Suprapubic skin (tissue), 4 donors: ENCODE measurements around the gene STK10. TPM values are rescaled to one million over a fixed set of nuclear protein-coding genes. Genes with fewer than 3 reads are reported as not detected.

Source experiments
- DNase-seq, 2 donors: peaks; one replicate each; pipeline ENCODE4 v3.0.0-alpha.2; 2019; ENCODE audit warnings: low spot score in 2 of 2
- H3K27ac ChIP-seq: fragments of 200-600 bp; sonication (generic); one replicate; pipeline ENCODE4 v1.5.1; 2019
- H3K27me3 ChIP-seq: fragments of 200-600 bp; sonication (generic); one replicate; pipeline ENCODE4 v1.5.1; 2019
- H3K36me3 ChIP-seq: fragments of 200-600 bp; sonication (generic); one replicate; pipeline ENCODE4 v1.5.1; 2019
- H3K4me1 ChIP-seq: fragments of 200-600 bp; sonication (generic); one replicate; pipeline ENCODE4 v1.5.1; 2019
- H3K4me3 ChIP-seq: fragments of 200-600 bp; sonication (generic); one replicate; pipeline ENCODE4 v1.5.1; 2019; ENCODE audit warnings: mild to moderate bottlenecking
- H3K9me3 ChIP-seq: fragments of 200-600 bp; sonication (generic); one replicate; pipeline ENCODE4 v1.5.1; 2019
- CTCF ChIP-seq, 2 donors: fragments of 200-600 bp in 1 of 2; fragments of 450-650 bp in 1 of 2; sonication (generic) in 1 of 2; IDR thresholded peaks; one replicate each; pipeline ENCODE4 v1.5.1; 2016 to 2019; ENCODE audit warnings: antibody characterized with exemption in 2 of 2, mild to moderate bottlenecking in 1 of 2, moderate library complexity in 1 of 2
- EP300 ChIP-seq: sonication (generic); formaldehyde crosslinking; IDR thresholded peaks from one replicate; pipeline ENCODE4 v1.6.1; 2017; ENCODE audit warnings: antibody characterized with exemption
- POLR2A ChIP-seq, 2 donors: fragments of 450-650 bp; IDR thresholded peaks; one replicate each; pipeline ENCODE4 v1.6.1; 2017; ENCODE audit warnings: antibody characterized with exemption in 2 of 2, mild to moderate bottlenecking in 2 of 2, moderate library complexity in 2 of 2
- POLR2AphosphoS5 ChIP-seq, 3 donors: sonication (generic); formaldehyde crosslinking; IDR thresholded peaks; one replicate each; pipeline ENCODE4 v1.6.1; 2017; ENCODE audit warnings: antibody characterized with exemption in 3 of 3
- WGBS: methylation state at CpG from one replicate; pipeline ENCODE4 v1.1.5; 2018; 5-methylcytosine and 5-hydroxymethylcytosine counted together
- total RNA-seq, 4 donors: library from RNA; depleted of rRNA; stranded (reverse); fragments of >200 nt; gene quantifications; one replicate each; pipeline ENCODE4 v1.1.0, GENCODE V29; 2016

The STK10 gene
- total RNA-seq, 4 donors from 2014 or later, result 29.0 to 49.6 (median 36.9) TPM

- WGBS, result 35% methylated on average over 9 of the region's 9 CpGs
These were observed 17.7 kb downstream of the STK10 start for GRCh38 chr5:172170251-172170701.

GRCh38 chr5:172169216-172169615 is 18.8 kb downstream of the STK10 start:
- H3K27ac ChIP-seq, result no peak overlapping the region
- no peaks in the 10 kb centered on the region for H3K27me3 ChIP-seq
- H3K4me1 ChIP-seq, result peaks cover 45% of the 10 kb centered on the region
- TF ChIP-seq CTCF (IDR thresholded peaks at IDR 0.05) (no peak), EP300 (no peak), POLR2AphosphoS5 (IDR thresholded peaks at IDR 0.05) (no peak), POLR2A (IDR thresholded peaks at IDR 0.05) (no peak)
- no peaks in the 10 kb centered on the region for H3K36me3 ChIP-seq
- no peak overlapping the region for H3K4me3 ChIP-seq
- no peak for DNase-seq
- no peaks in the 10 kb centered on the region for H3K9me3 ChIP-seq
- WGBS, result 94% methylated on average over 2 of the region's 2 CpGs

More at GRCh38 chr5:172170251-172170701, 17.7 kb downstream of the STK10 start:
- H3K4me3 ChIP-seq, result no peak overlapping the region
- no peak for TF ChIP-seq CTCF (IDR thresholded peaks at IDR 0.05)
- no peak for TF ChIP-seq EP300
- no peak for TF ChIP-seq POLR2AphosphoS5 (IDR thresholded peaks at IDR 0.05)
- TF ChIP-seq POLR2A (IDR thresholded peaks at IDR 0.05), result no peak
- no peak for DNase-seq
- no peaks in the 10 kb centered on the region for H3K9me3 ChIP-seq
- H3K27ac ChIP-seq, result no peak overlapping the region
- no peaks in the 10 kb centered on the region for H3K36me3 ChIP-seq
- H3K27me3 ChIP-seq, result no peaks in the 10 kb centered on the region
- H3K4me1 ChIP-seq, result peaks cover 47% of the 10 kb centered on the region

- Histone ChIP-seq H3K27ac (no peak overlapping the region), H3K36me3 (no peaks in the 10 kb centered on the region), H3K9me3 (no peaks in the 10 kb centered on the region), H3K4me3 (no peak overlapping the region), H3K27me3 (no peaks in the 10 kb centered on the region), H3K4me1 (peaks cover 41% of the 10 kb centered on the region)
- WGBS, result 81% methylated on average over 7 of the region's 8 CpGs
- TF ChIP-seq EP300, result no peak
- no peak for TF ChIP-seq POLR2AphosphoS5 (IDR thresholded peaks at IDR 0.05)
- no peak for TF ChIP-seq CTCF (IDR thresholded peaks at IDR 0.05)
- TF ChIP-seq POLR2A (IDR thresholded peaks at IDR 0.05), result no peak
- DNase-seq, result no peak
These were observed 19.7 kb downstream of the STK10 start for GRCh38 chr5:172168311-172168710.

GRCh38 chr5:172167895-172168294 is 20.1 kb downstream of the STK10 start:
- no peak overlapping the region for H3K4me3 ChIP-seq
- H3K27me3 ChIP-seq, result no peaks in the 10 kb centered on the region
- TF ChIP-seq POLR2A (IDR thresholded peaks at IDR 0.05), result no peak
- no peak for TF ChIP-seq CTCF (IDR thresholded peaks at IDR 0.05)
- TF ChIP-seq EP300, result no peak
- TF ChIP-seq POLR2AphosphoS5 (IDR thresholded peaks at IDR 0.05), result no peak
- no peak for DNase-seq
- 89% methylated on average over 7 of the region's 7 CpGs for WGBS
- H3K9me3 ChIP-seq, result no peaks in the 10 kb centered on the region
- H3K27ac ChIP-seq, result no peak overlapping the region
- peaks cover 41% of the 10 kb centered on the region for H3K4me1 ChIP-seq
- H3K36me3 ChIP-seq, result no peaks in the 10 kb centered on the region

GRCh38 chr5:172166030-172166826 is 21.8 kb downstream of the STK10 start:
- no peak for TF ChIP-seq POLR2A (IDR thresholded peaks at IDR 0.05)
- TF ChIP-seq POLR2AphosphoS5 (IDR thresholded peaks at IDR 0.05), result no peak
- no peak for TF ChIP-seq CTCF (IDR thresholded peaks at IDR 0.05)
- TF ChIP-seq EP300, result no peak
- Histone ChIP-seq H3K36me3 (no peaks in the 10 kb centered on the region), H3K4me3 (no peak overlapping the region), H3K27ac (no peak overlapping the region), H3K9me3 (no peaks in the 10 kb centered on the region), H3K27me3 (no peaks in the 10 kb centered on the region), H3K4me1 (peaks cover 44% of the 10 kb centered on the region)
- WGBS, result 84% methylated on average over 16 of the region's 16 CpGs
- DNase-seq, result no peak
